ENCODE data around the gene ID4. TPM values are rescaled to one million over a fixed set of nuclear protein-coding genes. Genes with fewer than 3 reads are reported as not detected.

The ID4 gene
- total and polyA plus RNA-seq, 2 of the 4 experiments (the other 2 are of a cell fraction): 3.0 to 3.6 TPM

- Histone ChIP-seq H4K91ac (ENCODE audit: insufficient read depth, low read depth, low read length) (no peak overlapping the region), H3K14ac (replicated peaks; ENCODE audit: low read depth, low read length) (no peak overlapping the region), H3K23ac (ENCODE audit: low read depth, low read length) (no peak overlapping the region), H3K9me3 (ENCODE audit: control insufficient read depth, insufficient read depth, low read length) (no peaks in the 10 kb centered on the region), H3K4ac (ENCODE audit: low read depth, low read length) (no peak overlapping the region), H3K27me3 (ENCODE audit: control insufficient read depth, insufficient read depth, low read length) (no peaks in the 10 kb centered on the region), H2AK5ac (ENCODE audit: low read depth, low read length) (no peak overlapping the region), H3K4me1 (ENCODE audit: control insufficient read depth, insufficient read depth, low read length) (no peaks in the 10 kb centered on the region; the same call in 1 of the 2 replicates), H2BK120ac (ENCODE audit: low read depth, low read length) (no peak overlapping the region), H3K9me1 (ENCODE audit: insufficient read depth, low read length) (peaks cover 3% of the 10 kb centered on the region; the same call in 1 of the 2 replicates), H4K20me1 (ENCODE audit: insufficient read depth, low read length) (peaks cover 10% of the 10 kb centered on the region; the same call in 1 of the 2 replicates), H2BK15ac (ENCODE audit: low read depth, low read length) (no peak overlapping the region), H3K9ac (ENCODE audit: low read depth, low read length) (no peak overlapping the region; the same call in 1 of the 2 replicates), H2BK5ac (ENCODE audit: low read depth, low read length, poor library complexity, severe bottlenecking) (no peak overlapping the region), H3K4me3 (ENCODE audit: insufficient read depth, low read depth, low read length) (no peak overlapping the region), H3K18ac (ENCODE audit: low read depth, low read length) (no peak overlapping the region), H4K8ac (ENCODE audit: low read depth in 2 of 2, low read length in 2 of 2) (no peak overlapping the region), H3K56ac (ENCODE audit: extremely low read depth, insufficient read depth, low read length) (no peak overlapping the region), H4K5ac (ENCODE audit: low read depth, low read length) (no peak overlapping the region), H2AFZ (replicated peaks; ENCODE audit: low read length, poor library complexity) (no peak overlapping the region), H2AK9ac (replicated peaks; ENCODE audit: low read depth, low read length, poor library complexity) (no peak overlapping the region), H2BK20ac (ENCODE audit: low read depth, low read length) (no peak overlapping the region), H3K27ac (ENCODE audit: insufficient read depth, low read length) (no peak overlapping the region), H3K36me3 (ENCODE audit: control insufficient read depth, insufficient read depth, low read length) (no peaks in the 10 kb centered on the region), H3K79me1 (ENCODE audit: low read depth in 1 of 2, low read length in 2 of 2) (peaks cover 0 to 9% of the 10 kb centered on the region in 2 experiments; a peak in 3 of 4 replicates), H3K4me2 (ENCODE audit: low read depth, low read length) (peak overlapping the region; percentile 37; the same call in 1 of the 2 replicates)
- ATAC-seq (ENCODE audit: low read depth) (no peak), DNase-seq (no peak)
- no CpG with 5 or more reads among the region's 1 CpG for WGBS, 2 experiments (ENCODE audit: extremely low coverage in 2 of 2, insufficient read length in 1 of 2)
- intact Hi-C loops (cut with micrococcal nuclease) (loop anchor here (5.0 kb wide), 1 partner anchor 122 kb away; no protein-coding TSS in a partner anchor), in situ Hi-C loops (cut with MboI; ENCODE audit: low sequenced_read_pairs) (no loop called here), dilution Hi-C loops (cut with HindIII; ENCODE audit: low sequenced_read_pairs, unreplicated experiment) (no loop called here)
- POLR2A ChIA-PET (ENCODE audit: unreplicated experiment): no interaction called here
- BruUV-seq (replicated peaks): no TSS peak
- TF ChIP-seq POLR2A (IDR thresholded peaks at IDR 0.05; ENCODE audit: low read depth, low read length) (no peak), RAD21 (IDR thresholded peaks at IDR 0.05; ENCODE audit: low read length) (no peak), MAZ (IDR thresholded peaks at IDR 0.05; ENCODE audit: borderline replicate concordance, low read depth, low read length) (no peak), CHD1 (IDR thresholded peaks at IDR 0.05; ENCODE audit: low read depth, low read length) (no peak), SMC3 (IDR thresholded peaks at IDR 0.05; ENCODE audit: low read depth, low read length) (no peak), RFX5 (IDR thresholded peaks at IDR 0.05; ENCODE audit: low read depth, low read length) (no peak)
- CTCF ChIA-PET: interaction anchor here (1.9 kb wide), 1 partner anchor 9 kb away, joined by 5 read pairs; no protein-coding TSS in a partner anchor
These were observed 2.6 kb downstream of the ID4 start for GRCh38 chr6:19839788-19840187.
